Panc1 (cell line): ENCODE measurements around the gene PRKCG. TPM values are rescaled to one million over a fixed set of nuclear protein-coding genes. Genes with fewer than 3 reads are reported as not detected.

Experiments
- ATAC-seq: fragments of 200-7000 bp; cut with Tn5 transposase; 2 replicates; pipeline ENCODE4 v1.9.1; 2020; ENCODE audit warnings: mild to moderate bottlenecking, moderate library complexity
- BruUV-seq: library from RNA; stranded (reverse); fragments of 400-500 nt; replicated peaks from 2 replicates; lab custom pipeline; 2021; lab: Mats Ljungman, UMichigan
- CTCF ChIA-PET: fragments of 300-600 bp; sonication (Branson Sonifier 250); formaldehyde crosslinking; loops from one replicate; lab custom pipeline; 2022; ENCODE audit warnings: antibody characterized with exemption; lab: Charles Lee
- POLR2A ChIA-PET: fragments of 300-600 bp; sonication (Branson Sonifier 250); formaldehyde crosslinking; loops from one replicate; lab custom pipeline; 2022; ENCODE audit warnings: antibody characterized with exemption; lab: Charles Lee
- DNase-seq: peaks from one replicate; pipeline ENCODE4 v3.0.0-alpha.2; 2010; ENCODE audit warnings: low read depth, low spot score
- H3K27ac ChIP-seq: 2 replicates; pipeline ENCODE4 v1.5.1; 2011; ENCODE audit warnings: mild to moderate bottlenecking, low read length, inconsistent platforms
- H3K27me3 ChIP-seq: fragments of 200-500 bp; sonication (Bioruptor generic); 2 replicates; pipeline ENCODE4 v1.6.0; 2014; ENCODE audit warnings: low read length, inconsistent platforms; ENCODE audit not compliant: control insufficient read depth, insufficient read depth
- H3K36me3 ChIP-seq: fragments of 200-500 bp; sonication (Bioruptor generic); 2 replicates; pipeline ENCODE4 v1.5.1; 2014; ENCODE audit warnings: inconsistent platforms, mild to moderate bottlenecking, low read length, moderate library complexity; ENCODE audit not compliant: control insufficient read depth, insufficient read depth
- H3K4me1 ChIP-seq: 2 replicates; pipeline ENCODE4 v1.5.1; 2011; ENCODE audit warnings: inconsistent platforms, mild to moderate bottlenecking, low read length, moderate library complexity; ENCODE audit not compliant: control insufficient read depth, insufficient read depth
- H3K4me3 ChIP-seq, 2 experiments: 2 replicates each; pipeline ENCODE4 v1.5.1; 2011 to 2012; ENCODE audit warnings: low read depth in 2 of 2, low read length in 2 of 2, mild to moderate bottlenecking in 2 of 2, inconsistent platforms in 1 of 2, moderate library complexity in 1 of 2
- H3K9me3 ChIP-seq: fragments of 200-500 bp; sonication (Bioruptor generic); 2 replicates; pipeline ENCODE4 v1.5.1; 2014; ENCODE audit warnings: low read depth, mild to moderate bottlenecking, inconsistent platforms, low read length, moderate library complexity; ENCODE audit not compliant: control insufficient read depth, insufficient read depth
- CTCF ChIP-seq: fragments of 450-650 bp; IDR thresholded peaks from 2 replicates; pipeline ENCODE4 v1.5.1; 2017; ENCODE audit warnings: mild to moderate bottlenecking
- POLR2AphosphoS5 ChIP-seq: IDR thresholded peaks from 2 replicates; pipeline ENCODE4 v1.6.1; 2012; ENCODE audit warnings: mild to moderate bottlenecking, low read depth, low read length, moderate library complexity
- REST ChIP-seq, 2 experiments: IDR thresholded peaks; 2 replicates each; pipeline ENCODE4 v1.6.1; 2011 to 2012; ENCODE audit warnings: low read depth in 2 of 2, control low read depth in 1 of 2, low read length in 1 of 2, mild to moderate bottlenecking in 1 of 2, moderate library complexity in 1 of 2; ENCODE audit not compliant: insufficient read depth in 1 of 2
- SIN3A ChIP-seq: IDR thresholded peaks from 2 replicates; pipeline ENCODE4 v1.6.1; 2012; ENCODE audit warnings: low read depth, mild to moderate bottlenecking, low read length, moderate library complexity, borderline replicate concordance; ENCODE audit not compliant: insufficient read depth
- TCF7L2 ChIP-seq: IDR thresholded peaks from 2 replicates; pipeline ENCODE4 v1.6.1; 2011; ENCODE audit warnings: mild to moderate bottlenecking, low read depth, low read length, inconsistent platforms
- in situ Hi-C: cut with HindIII; loops from 2 replicates; pipeline ENCODE4 v1.10.0; 2016; ENCODE audit warnings: low sequenced_read_pairs, low pct_unique_long_range_greater_than_20kb
- intact Hi-C: fragments of 100-400 bp; cut with micrococcal nuclease; formaldehyde crosslinking; loops from one replicate; pipeline ENCODE4 v1.10.0; 2022; ENCODE audit not compliant: unreplicated experiment
- total RNA-seq: library from RNA; stranded (reverse); gene quantifications from one replicate; pipeline ENCODE4 v1.2.1, GENCODE V29; 2021; ENCODE audit not compliant: unreplicated experiment

Gene PRKCG
- total RNA-seq, 1 experiment from 2014 or later: 2.5 TPM

GRCh38 chr19:53884256-53884655 lies 2.3 kb downstream of the PRKCG start:
- intact Hi-C loops: no loop called here
- Histone ChIP-seq H3K4me3 (no peak overlapping the region), H3K27me3 (no peaks in the 10 kb centered on the region), H3K9me3 (no peaks in the 10 kb centered on the region), H3K36me3 (no peaks in the 10 kb centered on the region), H3K4me1 (peaks cover 22% of the 10 kb centered on the region), H3K27ac (no peak overlapping the region)
- POLR2A ChIA-PET: interaction anchor here (1.3 kb wide), 1 partner anchor 58 kb away, joined by 8 read pairs; no protein-coding TSS in a partner anchor
- CTCF ChIA-PET: interaction anchor here (0.7 to 2.7 kb wide), 2 partner anchors 74 to 146 kb away, joined by 3 to 11 read pairs; no protein-coding TSS in a partner anchor
- no TSS peak for BruUV-seq
- in situ Hi-C loops: no loop called here
- DNase-seq (no peak), ATAC-seq (no peak)
- TF ChIP-seq POLR2AphosphoS5: no peak
- no peak for TF ChIP-seq TCF7L2
- no peak for TF ChIP-seq SIN3A
- TF ChIP-seq CTCF: no peak
- no peak for TF ChIP-seq REST (IDR thresholded peaks at IDR 0.05; ENCODE audit: insufficient read depth in 1 of 2, low read depth in 2 of 2, low read length in 1 of 2)

- TF ChIP-seq CTCF: no peak
- in situ Hi-C loops (no loop called here), intact Hi-C loops (no loop called here)
- DNase-seq (no peak), ATAC-seq (no peak)
- H3K36me3 ChIP-seq: no peaks in the 10 kb centered on the region
- peaks cover 21% of the 10 kb centered on the region for H3K4me1 ChIP-seq
- H3K27me3 ChIP-seq: no peaks in the 10 kb centered on the region
- H3K4me3 ChIP-seq: no peak overlapping the region
- H3K9me3 ChIP-seq: no peaks in the 10 kb centered on the region
- no TSS peak for BruUV-seq
- POLR2A ChIA-PET: no interaction called here
- CTCF ChIA-PET: no interaction called here
- no peak overlapping the region for H3K27ac ChIP-seq
These were observed 3.0 kb downstream of the PRKCG start for GRCh38 chr19:53885036-53885435.
